Brain microvascular endothelial cell (primary cell): Measurements from ENCODE around the gene ZNF276.
"Not testable (repeated sequence)": the region's sequence is repeated elsewhere in the genome, so short reads cannot be mapped to it uniquely, and the experiment has no call there.

Experiments
- DNase-seq: peaks from one replicate; pipeline ENCODE4 v3.0.0-alpha.2; 2020
- H3K27ac ChIP-seq: fragments of 250-450 bp; sonication (Bioruptor Pico); 2 replicates; pipeline ENCODE4 v1.5.1; 2020; ENCODE audit warnings: mild to moderate bottlenecking, moderate library complexity
- H3K27me3 ChIP-seq: fragments of 250-450 bp; sonication (Bioruptor Pico); replicated peaks from 2 replicates; pipeline ENCODE4 v1.5.1; 2020; ENCODE audit warnings: mild to moderate bottlenecking
- H3K36me3 ChIP-seq: fragments of 250-450 bp; sonication (Bioruptor Pico); replicated peaks from 2 replicates; pipeline ENCODE4 v1.5.1; 2020; ENCODE audit warnings: mild to moderate bottlenecking
- H3K4me3 ChIP-seq: 2 replicates; pipeline ENCODE4 v1.5.1; 2011; ENCODE audit warnings: low read depth, mild to moderate bottlenecking, control low read depth, low read length, moderate library complexity
- in situ Hi-C: cut with HindIII; loops from 2 replicates; pipeline ENCODE4 v1.10.0; 2017; ENCODE audit warnings: low sequenced_read_pairs, low pct_ligation_motif_present
- TF ChIP-seq, protein P1 (sequence below): IDR thresholded peaks from 2 replicates; pipeline ENCODE4 v1.5.1; 2011; ENCODE audit warnings: low read depth, mild to moderate bottlenecking, moderate library complexity, low read length, control low read depth, inconsistent platforms; ENCODE audit errors: missing control alignments

Gene ZNF276

DNA sequence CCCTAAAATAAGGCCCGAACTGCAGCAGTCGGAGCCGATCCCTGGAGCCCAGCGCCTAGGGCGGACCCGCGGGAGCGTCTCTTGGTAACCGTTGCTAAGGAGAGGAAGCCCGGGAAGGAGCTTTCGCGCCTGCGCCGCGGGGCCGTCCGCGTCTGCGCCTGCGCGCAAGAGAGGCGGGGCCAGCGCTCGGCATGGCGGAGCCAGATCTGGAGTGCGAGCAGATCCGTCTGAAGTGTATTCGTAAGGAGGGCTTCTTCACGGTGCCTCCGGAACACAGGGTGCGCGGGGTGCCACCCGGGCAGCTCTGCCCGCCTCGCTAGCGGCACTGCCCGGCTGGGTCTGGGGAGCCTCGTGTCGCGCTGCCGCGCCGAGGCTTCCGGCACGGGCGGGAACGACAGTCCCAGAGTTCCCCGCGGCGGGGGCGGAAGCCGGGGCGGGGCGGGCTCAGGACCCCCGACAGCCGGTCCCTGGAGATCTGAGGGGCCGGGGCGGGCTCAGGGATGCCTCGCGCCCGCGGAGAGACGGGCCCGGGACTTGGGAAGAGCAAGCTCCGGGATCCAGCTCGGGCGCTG is 34.7 kb upstream of the ZNF276 start, which contains the start of gene CDK10:
TSS of gene CDK10 (plus strand) at position 170 of the 572 bp plus-strand sequence. CDS start at position 192, 22 bp downstream.
- TF ChIP-seq, protein P1, sequence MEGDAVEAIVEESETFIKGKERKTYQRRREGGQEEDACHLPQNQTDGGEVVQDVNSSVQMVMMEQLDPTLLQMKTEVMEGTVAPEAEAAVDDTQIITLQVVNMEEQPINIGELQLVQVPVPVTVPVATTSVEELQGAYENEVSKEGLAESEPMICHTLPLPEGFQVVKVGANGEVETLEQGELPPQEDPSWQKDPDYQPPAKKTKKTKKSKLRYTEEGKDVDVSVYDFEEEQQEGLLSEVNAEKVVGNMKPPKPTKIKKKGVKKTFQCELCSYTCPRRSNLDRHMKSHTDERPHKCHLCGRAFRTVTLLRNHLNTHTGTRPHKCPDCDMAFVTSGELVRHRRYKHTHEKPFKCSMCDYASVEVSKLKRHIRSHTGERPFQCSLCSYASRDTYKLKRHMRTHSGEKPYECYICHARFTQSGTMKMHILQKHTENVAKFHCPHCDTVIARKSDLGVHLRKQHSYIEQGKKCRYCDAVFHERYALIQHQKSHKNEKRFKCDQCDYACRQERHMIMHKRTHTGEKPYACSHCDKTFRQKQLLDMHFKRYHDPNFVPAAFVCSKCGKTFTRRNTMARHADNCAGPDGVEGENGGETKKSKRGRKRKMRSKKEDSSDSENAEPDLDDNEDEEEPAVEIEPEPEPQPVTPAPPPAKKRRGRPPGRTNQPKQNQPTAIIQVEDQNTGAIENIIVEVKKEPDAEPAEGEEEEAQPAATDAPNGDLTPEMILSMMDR: no peak

DNA sequence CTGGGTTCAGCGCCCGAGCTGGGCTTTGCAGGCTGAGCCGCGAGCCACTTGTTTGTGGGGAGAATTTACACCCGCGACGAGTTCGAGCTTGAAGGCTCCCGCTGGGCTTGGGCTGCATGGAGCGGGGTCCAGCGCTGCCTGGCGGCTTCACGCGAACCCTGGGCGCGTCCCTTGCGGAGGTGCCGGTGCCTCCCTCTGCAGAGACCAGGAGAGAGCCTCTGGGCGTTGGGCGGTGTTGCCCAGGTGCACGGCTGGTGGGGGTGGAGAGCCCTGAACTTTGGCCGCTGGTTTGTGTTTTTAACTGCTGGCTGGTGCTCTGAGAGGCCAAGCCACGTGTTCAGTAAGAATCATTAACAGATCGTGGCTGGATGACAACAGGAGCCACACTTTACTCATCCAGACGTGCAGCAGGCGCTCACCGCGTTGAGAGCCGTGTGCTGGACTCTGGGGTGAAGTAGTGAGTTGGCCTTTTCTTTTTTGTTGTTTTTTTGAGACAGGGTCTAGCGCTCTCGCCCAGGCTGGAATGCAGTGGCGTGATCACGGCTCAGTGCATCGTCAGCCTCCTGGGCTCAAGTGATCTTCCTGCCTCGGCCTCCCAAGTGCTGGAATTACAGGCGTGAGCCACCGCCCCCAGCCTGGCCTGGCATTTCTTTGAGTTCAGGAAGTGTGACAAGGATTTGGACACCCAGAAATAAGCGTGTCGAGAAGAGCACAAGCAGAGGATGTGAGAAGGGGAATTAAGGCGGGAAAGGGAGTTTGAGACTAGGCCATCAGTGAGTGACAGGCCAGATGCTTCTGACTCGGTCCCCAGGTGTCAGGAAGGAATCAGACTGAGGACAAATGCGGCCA is 34.0 kb upstream of the ZNF276 start:
- peak overlapping the region; percentile 83 for H3K27ac ChIP-seq
- no peaks in the 10 kb centered on the region for H3K27me3 ChIP-seq
- in situ Hi-C loops: no loop called here
- peaks cover 25% of the 10 kb centered on the region for H3K36me3 ChIP-seq
- H3K4me3 ChIP-seq: peak overlapping the region; percentile 83
- TF ChIP-seq, protein P1: peak; percentile 33
- peak; percentile 57 for DNase-seq

More for the DNA sequence above, 34.7 kb upstream of the ZNF276 start, which contains the start of gene CDK10:
- in situ Hi-C loops: no loop called here
- peak within 1 kb of the TSS; percentile 83 for H3K4me3 ChIP-seq
- no peaks in the 10 kb centered on the region for H3K27me3 ChIP-seq
- DNase-seq: peak; percentile 83
- peaks cover 24% of the 10 kb centered on the region for H3K36me3 ChIP-seq
- H3K27ac ChIP-seq: peak within 1 kb of the TSS; percentile 83

DNA sequence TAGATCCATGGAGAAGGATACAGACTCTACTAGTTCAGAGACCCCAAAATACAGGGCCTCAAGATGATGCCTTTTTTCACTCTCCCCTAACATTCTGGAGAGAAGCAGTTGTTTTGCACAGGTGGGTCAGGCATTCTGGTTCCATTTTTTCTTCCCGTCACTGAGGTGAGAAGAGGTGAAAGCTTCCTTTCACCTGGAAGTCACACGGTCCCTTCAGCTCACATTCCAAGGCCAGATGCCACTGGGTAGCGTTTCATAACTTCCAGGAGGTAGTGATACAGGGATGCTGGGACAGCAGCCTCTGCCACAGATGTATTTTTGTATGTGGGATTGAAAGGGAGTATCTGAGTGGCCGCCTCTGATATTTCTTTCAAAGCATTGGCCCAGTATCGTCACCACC is 32.9 kb upstream of the ZNF276 start:
- H3K36me3 ChIP-seq: peaks cover 33% of the 10 kb centered on the region
- in situ Hi-C loops: no loop called here
- no peaks in the 10 kb centered on the region for H3K27me3 ChIP-seq
- no peak for DNase-seq
- no peak overlapping the region for H3K4me3 ChIP-seq
- TF ChIP-seq, protein P1: no peak
- no peak overlapping the region for H3K27ac ChIP-seq

DNA sequence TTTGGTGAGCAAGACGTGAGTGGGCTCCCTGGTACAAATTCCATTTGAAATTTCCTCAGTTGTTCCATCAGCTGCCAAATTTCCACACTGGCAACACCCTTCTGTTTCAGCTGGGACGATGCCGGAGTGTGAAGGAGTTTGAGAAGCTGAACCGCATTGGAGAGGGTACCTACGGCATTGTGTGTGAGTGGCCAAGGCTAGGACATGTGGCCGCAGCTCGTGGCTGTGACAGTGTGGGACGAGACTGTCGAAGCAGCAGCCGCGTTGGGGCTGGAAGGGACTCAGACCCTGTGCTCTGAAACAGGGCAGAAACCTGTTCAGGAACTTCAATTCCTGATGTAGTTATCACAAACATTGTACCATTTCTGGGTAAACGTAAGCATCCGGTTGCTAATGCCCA is 32.2 kb upstream of the ZNF276 start:
- no peak for DNase-seq
- Histone ChIP-seq H3K36me3 (peaks cover 40% of the 10 kb centered on the region), H3K27ac (no peak overlapping the region), H3K27me3 (no peaks in the 10 kb centered on the region), H3K4me3 (no peak overlapping the region)
- in situ Hi-C loops: no loop called here
- TF ChIP-seq, protein P1: no peak

DNA sequence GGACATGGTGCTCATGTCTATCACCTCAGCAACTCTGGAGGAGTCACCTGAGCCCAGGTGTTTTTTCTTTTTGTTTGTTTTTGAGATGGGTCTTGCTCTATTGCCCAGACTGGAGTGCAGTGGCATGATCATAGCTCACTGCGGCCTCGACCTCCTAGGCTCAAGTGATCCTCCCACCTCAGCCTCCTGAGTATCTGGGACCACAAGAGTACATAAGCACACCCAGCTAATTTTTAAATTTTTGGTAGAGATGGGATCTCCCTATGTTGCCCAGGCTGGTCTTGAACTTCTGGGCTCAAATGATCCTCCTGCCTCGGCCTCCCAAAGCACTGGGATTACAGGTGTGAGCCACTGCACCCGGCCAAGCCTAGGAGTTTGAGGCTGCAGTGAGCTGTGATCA is 31.7 kb upstream of the ZNF276 start:
- H3K27me3 ChIP-seq, H3K27ac ChIP-seq, in situ Hi-C loops, H3K4me3 ChIP-seq, DNase-seq: not testable (repeated sequence)
- H3K36me3 ChIP-seq: peaks cover 44% of the 10 kb centered on the region

DNA sequence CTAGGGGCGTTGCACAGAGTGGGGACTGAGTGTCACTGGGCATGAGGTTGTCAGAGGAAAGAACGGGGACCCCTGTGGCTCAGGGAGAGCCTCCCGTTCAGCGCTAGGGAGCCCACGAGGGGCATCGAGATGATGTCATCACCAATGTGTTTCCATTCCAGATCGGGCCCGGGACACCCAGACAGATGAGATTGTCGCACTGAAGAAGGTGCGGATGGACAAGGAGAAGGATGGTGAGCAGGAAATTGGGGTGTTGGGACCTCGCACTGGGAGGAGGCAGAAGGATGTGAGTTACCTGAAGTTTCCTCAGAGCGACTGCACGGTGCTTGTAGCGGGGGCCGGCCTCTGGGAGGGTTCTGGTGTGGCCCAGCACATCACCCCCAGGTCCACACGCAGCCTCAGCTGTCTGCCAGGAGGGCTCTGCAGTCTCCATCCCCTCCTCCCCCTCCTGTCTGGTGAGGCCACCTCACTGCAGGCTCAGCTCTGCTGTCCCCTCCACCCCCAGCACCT is 30.9 kb upstream of the ZNF276 start:
- Histone ChIP-seq H3K4me3 (no peak overlapping the region), H3K27me3 (no peaks in the 10 kb centered on the region), H3K27ac (no peak overlapping the region), H3K36me3 (peaks cover 50% of the 10 kb centered on the region)
- no peak for DNase-seq
- TF ChIP-seq, protein P1: no peak
- in situ Hi-C loops: no loop called here
